MM.1S (cell line): Measurements from ENCODE around the gene HTR1B.

Experiments
- EZH2 ChIP-seq: fragments of 300-600 bp; sonication (generic); optimal IDR thresholded peaks from 2 replicates; pipeline ENCODE3; 2017; ENCODE audit warnings: low read depth, mild to moderate bottlenecking, antibody characterized with exemption, low read length, mixed read lengths
- EZH2phosphoT487 ChIP-seq: fragments of 300-600 bp; sonication (generic); IDR thresholded peaks from 2 replicates; pipeline ENCODE4 v1.6.1; 2018; ENCODE audit warnings: antibody characterized with exemption, low read length

GRCh38 chr6:77511860-77512259 lies 48.6 kb upstream of the HTR1B start:
- TF ChIP-seq EZH2 (no peak), EZH2phosphoT487 (no peak)
